Prostate gland (tissue), 2 donors: ENCODE measurements around the gene FAM170B.

Experiments used
- CTCF ChIP-seq, 4 experiments: fragments of 200-600 bp in 2 of 4; fragments of 450-650 bp in 2 of 4; sonication (generic) in 2 of 4; IDR thresholded peaks; 1 replicate in 3 of 4; 2 replicates in 1 of 4; pipeline ENCODE4 v1.5.1; 2016 to 2019; ENCODE audit warnings: antibody characterized with exemption in 4 of 4, mild to moderate bottlenecking in 2 of 4, moderate library complexity in 2 of 4
- POLR2AphosphoS5 ChIP-seq: sonication (generic); formaldehyde crosslinking; IDR thresholded peaks from one replicate; pipeline ENCODE4 v1.6.1; 2017; ENCODE audit warnings: antibody characterized with exemption

- no peak for TF ChIP-seq CTCF (IDR thresholded peaks at IDR 0.05)
- no peak for TF ChIP-seq POLR2AphosphoS5
Observed at GRCh38 chr10:49170632-49171325, 37.0 kb upstream of the FAM170B start.
